ENCODE results near the gene RABGEF1.
"Not testable (repeated sequence)": the region's sequence is repeated elsewhere in the genome, so short reads cannot be mapped to it uniquely, and the experiment has no call there.

RABGEF1 gene

GRCh38 chr7:66740302-66740979 is at the start of gene RABGEF1:
Gene RABGEF1, plus strand, starts transcription at chr7:66740733. Its CDS starts 31,167 bp downstream, at chr7:66771900.
- DNase-seq (ENCODE audit: extremely low spot score) = peak; percentile 97
- no peak for TF ChIP-seq TARDBP (IDR thresholded peaks at IDR 0.05)
- peak; percentile 73 for TF ChIP-seq L3MBTL2 (conservative IDR thresholded peaks at IDR 0.05)
- no peak for TF ChIP-seq LEF1 (IDR thresholded peaks at IDR 0.05; ENCODE audit: borderline replicate concordance)
- CTCF ChIA-PET = no interaction called here
- POLR2A ChIA-PET = interaction anchor here (0.7 to 1.5 kb wide), 5 partner anchors 10 to 256 kb away, joined by 3 to 4 read pairs (median 4); partner anchors contain the start of gene TYW1

GRCh38 chr7:66693331-66693730 is 47.2 kb upstream of the RABGEF1 start:
- POLR2A ChIA-PET = no interaction called here
- TF ChIP-seq NFRKB (IDR thresholded peaks at IDR 0.05) (no peak), ELF4 (IDR thresholded peaks at IDR 0.05) (no peak), HDGF (IDR thresholded peaks at IDR 0.05; ENCODE audit: borderline replicate concordance) (no peak), SP1 (IDR thresholded peaks at IDR 0.05) (no peak), SUZ12 (IDR thresholded peaks at IDR 0.05) (no peak), BHLHE40 (IDR thresholded peaks at IDR 0.05; ENCODE audit: borderline replicate concordance) (no peak), LEF1 (IDR thresholded peaks at IDR 0.05; ENCODE audit: borderline replicate concordance) (no peak), CTBP1 (IDR thresholded peaks at IDR 0.05; ENCODE audit: borderline replicate concordance) (no peak)
- CTCF ChIA-PET = no interaction called here
- DNase-seq (ENCODE audit: extremely low spot score) = no peak

- CTCF ChIA-PET = no interaction called here
- POLR2A ChIA-PET = no interaction called here
- TF ChIP-seq PKNOX1 (IDR thresholded peaks at IDR 0.05) = no peak
- TF ChIP-seq SUZ12 (IDR thresholded peaks at IDR 0.05) = no peak
- no peak for TF ChIP-seq HDGF (IDR thresholded peaks at IDR 0.05; ENCODE audit: borderline replicate concordance)
- TF ChIP-seq L3MBTL2 (conservative IDR thresholded peaks at IDR 0.05) = no peak
- TF ChIP-seq FOXM1 (IDR thresholded peaks at IDR 0.05; ENCODE audit: borderline replicate concordance) = no peak
- DNase-seq (ENCODE audit: extremely low spot score) = no peak
Observed at GRCh38 chr7:66694286-66694685, 46.2 kb upstream of the RABGEF1 start.

GRCh38 chr7:66695417-66695816 is 45.1 kb upstream of the RABGEF1 start:
- POLR2A ChIA-PET; DNase-seq (ENCODE audit: extremely low spot score): not testable (repeated sequence)
- CTCF ChIA-PET = interaction anchor here (0.8 kb wide), 1 partner anchor 22 kb away, joined by 3 read pairs; no protein-coding TSS in a partner anchor

- DNase-seq (ENCODE audit: extremely low spot score); POLR2A ChIA-PET: not testable (repeated sequence)
- CTCF ChIA-PET = interaction anchor here (0.6 to 0.8 kb wide), 2 partner anchors 21 to 142 kb away, joined by 3 read pairs; no protein-coding TSS in a partner anchor
Observed at GRCh38 chr7:66696134-66696533, 44.4 kb upstream of the RABGEF1 start.

- TF ChIP-seq FOXK2 (IDR thresholded peaks at IDR 0.05) = no peak
- no peak for TF ChIP-seq NFRKB (IDR thresholded peaks at IDR 0.05)
- no peak for TF ChIP-seq L3MBTL2 (conservative IDR thresholded peaks at IDR 0.05)
- TF ChIP-seq CTBP1 (IDR thresholded peaks at IDR 0.05; ENCODE audit: borderline replicate concordance) = no peak
- no peak for TF ChIP-seq FOXA1 (IDR thresholded peaks at IDR 0.05)
- no peak for TF ChIP-seq HDGF (IDR thresholded peaks at IDR 0.05; ENCODE audit: borderline replicate concordance)
- no peak for TF ChIP-seq SUZ12 (IDR thresholded peaks at IDR 0.05)
- no peak for TF ChIP-seq TARDBP (IDR thresholded peaks at IDR 0.05)
- CTCF ChIA-PET = no interaction called here
- DNase-seq (ENCODE audit: extremely low spot score) = no peak
- POLR2A ChIA-PET = no interaction called here
Observed at GRCh38 chr7:66696774-66697191, 43.8 kb upstream of the RABGEF1 start.

- CTCF ChIA-PET = no interaction called here
- TF ChIP-seq ZNF384 (IDR thresholded peaks at IDR 0.05) (no peak), NFRKB (IDR thresholded peaks at IDR 0.05) (no peak), BHLHE40 (IDR thresholded peaks at IDR 0.05; ENCODE audit: borderline replicate concordance) (no peak), SP1 (IDR thresholded peaks at IDR 0.05) (no peak), HDGF (IDR thresholded peaks at IDR 0.05; ENCODE audit: borderline replicate concordance) (no peak), FOXM1 (IDR thresholded peaks at IDR 0.05; ENCODE audit: borderline replicate concordance) (no peak), TARDBP (IDR thresholded peaks at IDR 0.05) (no peak), SUZ12 (IDR thresholded peaks at IDR 0.05) (no peak), ARNT (IDR thresholded peaks at IDR 0.05) (no peak), ELF4 (IDR thresholded peaks at IDR 0.05) (no peak)
- no peak for DNase-seq (ENCODE audit: extremely low spot score)
- POLR2A ChIA-PET = no interaction called here
Observed at GRCh38 chr7:66697449-66698438, 42.8 kb upstream of the RABGEF1 start.

GRCh38 chr7:66698652-66699205 is 41.8 kb upstream of the RABGEF1 start:
- DNase-seq (ENCODE audit: extremely low spot score) = no peak
- POLR2A ChIA-PET = no interaction called here

More at GRCh38 chr7:66698652-66699205, 41.8 kb upstream of the RABGEF1 start:
- no peak for TF ChIP-seq ELF4 (IDR thresholded peaks at IDR 0.05)
- no peak for TF ChIP-seq LEF1 (IDR thresholded peaks at IDR 0.05; ENCODE audit: borderline replicate concordance)
- no peak for TF ChIP-seq FOXK2 (IDR thresholded peaks at IDR 0.05)
- TF ChIP-seq TARDBP (IDR thresholded peaks at IDR 0.05) = no peak
- no peak for TF ChIP-seq CTBP1 (IDR thresholded peaks at IDR 0.05; ENCODE audit: borderline replicate concordance)
- TF ChIP-seq L3MBTL2 (conservative IDR thresholded peaks at IDR 0.05) = no peak
- TF ChIP-seq PKNOX1 (IDR thresholded peaks at IDR 0.05) = no peak
- TF ChIP-seq HDGF (IDR thresholded peaks at IDR 0.05; ENCODE audit: borderline replicate concordance) = no peak
- TF ChIP-seq ARNT (IDR thresholded peaks at IDR 0.05) = no peak
- no peak for TF ChIP-seq SP1 (IDR thresholded peaks at IDR 0.05)
- TF ChIP-seq BHLHE40 (IDR thresholded peaks at IDR 0.05; ENCODE audit: borderline replicate concordance) = no peak
- TF ChIP-seq ZNF384 (IDR thresholded peaks at IDR 0.05) = no peak
- no peak for TF ChIP-seq SUZ12 (IDR thresholded peaks at IDR 0.05)
- TF ChIP-seq NFRKB (IDR thresholded peaks at IDR 0.05) = no peak
- TF ChIP-seq FOXA1 (IDR thresholded peaks at IDR 0.05) = no peak
- TF ChIP-seq FOXM1 (IDR thresholded peaks at IDR 0.05; ENCODE audit: borderline replicate concordance) = no peak
- CTCF ChIA-PET = no interaction called here

All from HEK293T (cell line).